ENCODE data around the gene WBP1L. TPM values are rescaled to one million over a fixed set of nuclear protein-coding genes. Genes with fewer than 3 reads are reported as not detected.

The WBP1L gene
- polyA plus RNA-seq, 1 donor from 2014 or later: 20.8 TPM

DNA sequence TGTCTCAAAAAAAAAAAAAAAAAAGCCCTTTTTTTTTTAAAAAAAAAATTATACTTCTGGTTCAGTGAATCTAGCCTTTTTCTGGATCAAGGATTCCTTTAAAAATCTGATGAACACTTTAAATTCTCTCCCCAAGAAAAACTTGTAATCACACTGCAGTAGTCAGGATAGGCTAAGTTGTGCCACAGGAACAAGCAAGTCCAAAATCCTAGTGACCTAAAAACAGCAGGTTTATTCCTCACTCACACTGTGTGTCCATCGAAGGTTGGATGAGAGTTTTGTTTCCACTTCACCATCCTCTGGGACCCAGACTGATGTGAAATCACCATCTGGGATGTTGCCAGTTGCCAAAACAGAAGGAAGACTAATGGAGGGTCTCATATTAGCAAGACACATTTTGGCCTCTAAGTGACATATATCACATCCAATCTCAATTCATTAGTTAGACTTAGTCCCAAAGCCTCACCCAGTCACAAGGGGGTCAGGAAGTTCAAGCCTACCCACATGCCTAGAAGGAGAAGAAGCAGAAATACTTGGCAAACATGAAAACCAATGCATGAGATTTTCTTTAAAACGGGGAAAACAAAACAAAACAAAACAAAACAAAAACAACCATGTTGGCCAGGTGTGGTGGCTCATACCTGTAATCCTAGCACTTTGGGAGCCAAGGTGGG is 60.8 kb downstream of the WBP1L start (continued):
- no peak for TF ChIP-seq EP300 (conservative IDR thresholded peaks at IDR 0.05; ENCODE audit: poor library complexity, severe bottlenecking)

DNA sequence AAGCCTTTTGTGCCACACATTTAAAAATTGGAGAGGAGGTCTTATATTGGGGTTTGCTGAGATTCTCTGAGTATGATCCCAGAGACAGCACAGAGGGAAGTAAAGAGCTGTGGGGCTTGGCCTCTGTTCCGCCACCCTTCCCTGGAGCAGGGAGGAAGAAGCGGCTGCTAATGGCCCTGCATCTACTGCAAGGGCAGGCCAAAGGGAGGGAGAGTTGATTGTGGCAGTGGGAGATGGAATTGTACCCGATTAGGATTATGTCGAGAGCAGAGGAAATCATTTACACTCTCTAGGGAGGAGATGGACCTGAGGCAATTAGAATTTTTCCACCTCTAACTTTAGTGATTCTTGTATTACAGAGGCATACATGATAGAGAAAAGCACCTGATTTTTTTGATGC is 64.6 kb downstream of the WBP1L start:
- Histone ChIP-seq H3K4me3 (ENCODE audit: low read length) (no peak overlapping the region), H2AFZ (ENCODE audit: low read depth, low read length) (no peak overlapping the region), H3K9me3 (ENCODE audit: low read length) (no peaks in the 10 kb centered on the region), H3K4me2 (ENCODE audit: low read length) (no peak overlapping the region), H3F3A (ENCODE audit: insufficient read depth, low read length, poor library complexity, severe bottlenecking) (no peaks in the 10 kb centered on the region), H3K36me3 (ENCODE audit: insufficient read depth, low read length) (peaks cover 4% of the 10 kb centered on the region), H3K79me2 (replicated peaks; ENCODE audit: insufficient read depth, low read length) (no peaks in the 10 kb centered on the region), H4K20me1 (ENCODE audit: insufficient read depth) (no peaks in the 10 kb centered on the region), H3K9me2 (ENCODE audit: insufficient read depth, low read length) (no peaks in the 10 kb centered on the region), H3K27me3 (ENCODE audit: insufficient read depth, low read depth, low read length) (no peaks in the 10 kb centered on the region), H3K27ac (ENCODE audit: low read length) (no peak overlapping the region), H3K9ac (ENCODE audit: low read length) (no peak overlapping the region)
- no peak for TF ChIP-seq RAD21 (conservative IDR thresholded peaks at IDR 0.05)
- no peak for TF ChIP-seq MXI1 (conservative IDR thresholded peaks at IDR 0.05; ENCODE audit: poor library complexity, severe bottlenecking)
- no peak for TF ChIP-seq EZH2 (IDR thresholded peaks at IDR 0.05; ENCODE audit: borderline replicate concordance, insufficient read depth, low read length, poor library complexity, severe bottlenecking)
- TF ChIP-seq SMC3 (conservative IDR thresholded peaks at IDR 0.05; ENCODE audit: poor library complexity): no peak
- no peak for TF ChIP-seq TAF1 (IDR thresholded peaks at IDR 0.05; ENCODE audit: low read depth)
- TF ChIP-seq, protein P1, sequence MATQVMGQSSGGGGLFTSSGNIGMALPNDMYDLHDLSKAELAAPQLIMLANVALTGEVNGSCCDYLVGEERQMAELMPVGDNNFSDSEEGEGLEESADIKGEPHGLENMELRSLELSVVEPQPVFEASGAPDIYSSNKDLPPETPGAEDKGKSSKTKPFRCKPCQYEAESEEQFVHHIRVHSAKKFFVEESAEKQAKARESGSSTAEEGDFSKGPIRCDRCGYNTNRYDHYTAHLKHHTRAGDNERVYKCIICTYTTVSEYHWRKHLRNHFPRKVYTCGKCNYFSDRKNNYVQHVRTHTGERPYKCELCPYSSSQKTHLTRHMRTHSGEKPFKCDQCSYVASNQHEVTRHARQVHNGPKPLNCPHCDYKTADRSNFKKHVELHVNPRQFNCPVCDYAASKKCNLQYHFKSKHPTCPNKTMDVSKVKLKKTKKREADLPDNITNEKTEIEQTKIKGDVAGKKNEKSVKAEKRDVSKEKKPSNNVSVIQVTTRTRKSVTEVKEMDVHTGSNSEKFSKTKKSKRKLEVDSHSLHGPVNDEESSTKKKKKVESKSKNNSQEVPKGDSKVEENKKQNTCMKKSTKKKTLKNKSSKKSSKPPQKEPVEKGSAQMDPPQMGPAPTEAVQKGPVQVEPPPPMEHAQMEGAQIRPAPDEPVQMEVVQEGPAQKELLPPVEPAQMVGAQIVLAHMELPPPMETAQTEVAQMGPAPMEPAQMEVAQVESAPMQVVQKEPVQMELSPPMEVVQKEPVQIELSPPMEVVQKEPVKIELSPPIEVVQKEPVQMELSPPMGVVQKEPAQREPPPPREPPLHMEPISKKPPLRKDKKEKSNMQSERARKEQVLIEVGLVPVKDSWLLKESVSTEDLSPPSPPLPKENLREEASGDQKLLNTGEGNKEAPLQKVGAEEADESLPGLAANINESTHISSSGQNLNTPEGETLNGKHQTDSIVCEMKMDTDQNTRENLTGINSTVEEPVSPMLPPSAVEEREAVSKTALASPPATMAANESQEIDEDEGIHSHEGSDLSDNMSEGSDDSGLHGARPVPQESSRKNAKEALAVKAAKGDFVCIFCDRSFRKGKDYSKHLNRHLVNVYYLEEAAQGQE (IDR thresholded peaks at IDR 0.05; ENCODE audit: borderline replicate concordance): no peak
- TF ChIP-seq, protein P2, sequence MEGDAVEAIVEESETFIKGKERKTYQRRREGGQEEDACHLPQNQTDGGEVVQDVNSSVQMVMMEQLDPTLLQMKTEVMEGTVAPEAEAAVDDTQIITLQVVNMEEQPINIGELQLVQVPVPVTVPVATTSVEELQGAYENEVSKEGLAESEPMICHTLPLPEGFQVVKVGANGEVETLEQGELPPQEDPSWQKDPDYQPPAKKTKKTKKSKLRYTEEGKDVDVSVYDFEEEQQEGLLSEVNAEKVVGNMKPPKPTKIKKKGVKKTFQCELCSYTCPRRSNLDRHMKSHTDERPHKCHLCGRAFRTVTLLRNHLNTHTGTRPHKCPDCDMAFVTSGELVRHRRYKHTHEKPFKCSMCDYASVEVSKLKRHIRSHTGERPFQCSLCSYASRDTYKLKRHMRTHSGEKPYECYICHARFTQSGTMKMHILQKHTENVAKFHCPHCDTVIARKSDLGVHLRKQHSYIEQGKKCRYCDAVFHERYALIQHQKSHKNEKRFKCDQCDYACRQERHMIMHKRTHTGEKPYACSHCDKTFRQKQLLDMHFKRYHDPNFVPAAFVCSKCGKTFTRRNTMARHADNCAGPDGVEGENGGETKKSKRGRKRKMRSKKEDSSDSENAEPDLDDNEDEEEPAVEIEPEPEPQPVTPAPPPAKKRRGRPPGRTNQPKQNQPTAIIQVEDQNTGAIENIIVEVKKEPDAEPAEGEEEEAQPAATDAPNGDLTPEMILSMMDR (IDR thresholded peaks at IDR 0.05; ENCODE audit: poor library complexity, severe bottlenecking): no peak
- TF ChIP-seq POLR2AphosphoS5 (IDR thresholded peaks at IDR 0.05): no peak
- TF ChIP-seq EP300 (conservative IDR thresholded peaks at IDR 0.05; ENCODE audit: poor library complexity, severe bottlenecking): no peak

DNA sequence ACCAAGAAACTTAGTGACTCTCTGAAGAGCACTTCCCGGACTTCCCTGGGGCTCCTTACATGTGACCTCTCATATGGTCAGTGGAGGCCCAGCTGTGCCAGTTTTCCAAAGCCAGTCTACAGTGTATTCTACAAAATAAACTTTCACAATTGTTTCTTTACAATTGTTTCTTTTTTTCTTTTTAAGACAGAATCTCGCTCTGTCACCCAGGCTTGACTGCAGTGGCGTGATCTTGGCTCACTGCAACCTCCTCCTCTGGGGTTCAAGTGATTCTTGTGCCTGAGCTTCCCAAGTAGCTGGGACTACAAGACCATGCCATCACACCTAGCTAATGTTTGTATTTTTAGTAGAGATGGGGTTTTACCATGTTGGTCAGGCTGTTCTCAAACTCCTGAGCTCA is 67.6 kb downstream of the WBP1L start:
- no peak overlapping the region for H3K4me2 ChIP-seq (ENCODE audit: low read length)
- no peaks in the 10 kb centered on the region for H4K20me1 ChIP-seq (ENCODE audit: insufficient read depth)
- no peak overlapping the region for H3K9ac ChIP-seq (ENCODE audit: low read length)
- H3K79me2 ChIP-seq (replicated peaks; ENCODE audit: insufficient read depth, low read length): no peaks in the 10 kb centered on the region
- no peaks in the 10 kb centered on the region for H3K27me3 ChIP-seq (ENCODE audit: insufficient read depth, low read depth, low read length)
- no peak overlapping the region for H3K27ac ChIP-seq (ENCODE audit: low read length)
- no peak overlapping the region for H3K4me3 ChIP-seq (ENCODE audit: low read length)
- H3K9me3 ChIP-seq (ENCODE audit: low read length): no peaks in the 10 kb centered on the region
- TF ChIP-seq RAD21 (conservative IDR thresholded peaks at IDR 0.05) (no peak), EP300 (conservative IDR thresholded peaks at IDR 0.05; ENCODE audit: poor library complexity, severe bottlenecking) (no peak), POLR2AphosphoS5 (IDR thresholded peaks at IDR 0.05) (no peak), EZH2 (IDR thresholded peaks at IDR 0.05; ENCODE audit: borderline replicate concordance, insufficient read depth, low read length, poor library complexity, severe bottlenecking) (no peak), MXI1 (conservative IDR thresholded peaks at IDR 0.05; ENCODE audit: poor library complexity, severe bottlenecking) (no peak), TAF1 (IDR thresholded peaks at IDR 0.05; ENCODE audit: low read depth) (no peak), SMC3 (conservative IDR thresholded peaks at IDR 0.05; ENCODE audit: poor library complexity) (no peak)
- TF ChIP-seq, protein P1 (IDR thresholded peaks at IDR 0.05; ENCODE audit: borderline replicate concordance): no peak
- TF ChIP-seq, protein P2 (IDR thresholded peaks at IDR 0.05; ENCODE audit: poor library complexity, severe bottlenecking): no peak
- H3K36me3 ChIP-seq (ENCODE audit: insufficient read depth, low read length): no peaks in the 10 kb centered on the region
- H2AFZ ChIP-seq (ENCODE audit: low read depth, low read length): no peak overlapping the region
- no peaks in the 10 kb centered on the region for H3F3A ChIP-seq (ENCODE audit: insufficient read depth, low read length, poor library complexity, severe bottlenecking)
- H3K9me2 ChIP-seq (ENCODE audit: insufficient read depth, low read length): no peaks in the 10 kb centered on the region
